SW480 (cell line): ENCODE results near the gene CHAMP1.

Source experiments
- DNase-seq: peaks from one replicate; pipeline ENCODE4 v3.0.0-alpha.2; 2016; ENCODE audit warnings: low spot score

The CHAMP1 gene

GRCh38 chr13:114298866-114299265 lies 15.4 kb upstream of the CHAMP1 start:
- no peak for DNase-seq

- DNase-seq: no peak
Measured at GRCh38 chr13:114299604-114300305, 14.5 kb upstream of the CHAMP1 start.

GRCh38 chr13:114303700-114304327 lies 10.5 kb upstream of the CHAMP1 start:
- no peak for DNase-seq

GRCh38 chr13:114304346-114305034 lies 9.8 kb upstream of the CHAMP1 start:
- no peak for DNase-seq

GRCh38 chr13:114309086-114309485 lies 5.2 kb upstream of the CHAMP1 start:
- DNase-seq: no peak

- no peak for DNase-seq
Measured at GRCh38 chr13:114309806-114310410, 4.4 kb upstream of the CHAMP1 start.

GRCh38 chr13:114310956-114311355 lies 3.3 kb upstream of the CHAMP1 start:
- no peak for DNase-seq

GRCh38 chr13:114311387-114311786 lies 2.9 kb upstream of the CHAMP1 start:
- no peak for DNase-seq

GRCh38 chr13:114311908-114312307 lies 2.4 kb upstream of the CHAMP1 start:
- DNase-seq: no peak

- no peak for DNase-seq
Measured at GRCh38 chr13:114313061-114313860, 1.0 kb upstream of the CHAMP1 start.

- DNase-seq: no peak
Measured at GRCh38 chr13:114315074-114315785, 927 bp downstream of the CHAMP1 start.

GRCh38 chr13:114318624-114319023 lies 4.3 kb downstream of the CHAMP1 start:
- no peak for DNase-seq

- no peak for DNase-seq
Measured at GRCh38 chr13:114319441-114319913, 5.2 kb downstream of the CHAMP1 start.

- DNase-seq: no peak
Measured at GRCh38 chr13:114320065-114320464, 5.8 kb downstream of the CHAMP1 start.

- no peak for DNase-seq
Measured at GRCh38 chr13:114321256-114321655, 7.0 kb downstream of the CHAMP1 start.

- no peak for DNase-seq
Measured at GRCh38 chr13:114323349-114323748, 9.0 kb downstream of the CHAMP1 start.

- DNase-seq: no peak
Measured at GRCh38 chr13:114324334-114324733, 10.0 kb downstream of the CHAMP1 start.

- no peak for DNase-seq
Measured at GRCh38 chr13:114325729-114326128, 11.4 kb downstream of the CHAMP1 start.

GRCh38 chr13:114328034-114328433 lies 13.7 kb downstream of the CHAMP1 start:
- DNase-seq: no peak

GRCh38 chr13:114328595-114328994 lies 14.3 kb downstream of the CHAMP1 start:
- no peak for DNase-seq

- no peak for DNase-seq
Measured at GRCh38 chr13:114330086-114330485, 15.8 kb downstream of the CHAMP1 start.
